Lung (tissue), 12 donors: ENCODE data around the gene LCMT2. TPM values are rescaled to one million over a fixed set of nuclear protein-coding genes. Genes with fewer than 3 reads are reported as not detected.

ENCODE experiments used
- ATAC-seq: fragments of 200-7000 bp; cut with Tn5 transposase; one replicate; pipeline ENCODE4 v1.9.1; 2020; ENCODE audit warnings: moderate number of reproducible peaks; ENCODE audit not compliant: insufficient read depth, low FRiP score
- DNase-seq, 3 donors: peaks; one replicate each; pipeline ENCODE4 v3.0.0-alpha.2; 2013 to 2017
- H3K27ac ChIP-seq, 2 donors: one replicate each; pipeline ENCODE4 v1.5.1; 2013; ENCODE audit warnings: mild to moderate bottlenecking in 2 of 2, moderate library complexity in 2 of 2, control low read depth in 1 of 2, inconsistent platforms in 1 of 2, low read depth in 1 of 2, low read length in 1 of 2
- H3K27me3 ChIP-seq, 3 donors: one replicate each; pipeline ENCODE4 v1.5.1; 2013; ENCODE audit warnings: low read length in 2 of 3; ENCODE audit not compliant: control insufficient read depth in 3 of 3, insufficient read depth in 3 of 3
- H3K36me3 ChIP-seq, 4 donors: one replicate each; pipeline ENCODE4 v1.5.1; 2013; ENCODE audit warnings: low read length in 4 of 4, mild to moderate bottlenecking in 1 of 4, moderate library complexity in 1 of 4; ENCODE audit not compliant: control insufficient read depth in 4 of 4, insufficient read depth in 4 of 4
- H3K4me1 ChIP-seq, 5 donors: one replicate each; pipeline ENCODE4 v1.5.1; 2013; ENCODE audit warnings: low read length in 5 of 5, mild to moderate bottlenecking in 2 of 5, moderate library complexity in 1 of 5; ENCODE audit not compliant: control insufficient read depth in 5 of 5, insufficient read depth in 5 of 5
- H3K4me3 ChIP-seq: one replicate; pipeline ENCODE4 v1.5.1; 2013; ENCODE audit warnings: mild to moderate bottlenecking, control low read depth, moderate library complexity
- H3K9ac ChIP-seq, 2 donors: one replicate each; pipeline ENCODE4 v1.5.1; 2013; ENCODE audit warnings: low read length in 2 of 2, control low read depth in 1 of 2; ENCODE audit not compliant: insufficient read depth in 1 of 2
- H3K9me3 ChIP-seq, 4 donors: one replicate each; pipeline ENCODE4 v1.5.1; 2013; ENCODE audit warnings: low read length in 3 of 4, mild to moderate bottlenecking in 1 of 4, moderate library complexity in 1 of 4; ENCODE audit not compliant: control insufficient read depth in 4 of 4, insufficient read depth in 3 of 4
- CTCF ChIP-seq: IDR thresholded peaks from 2 replicates; pipeline ENCODE4 v1.5.1; 2012; ENCODE audit warnings: mild to moderate bottlenecking; ENCODE audit errors: control extremely low read depth, extremely low read depth
- WGBS, 2 donors: extraction: QIAGEN DNeasy Blood & Tissue Kit; methylation state at CpG; one replicate each; pipeline ENCODE4 v1.1.7; 2013; 5-methylcytosine and 5-hydroxymethylcytosine counted together
- polyA plus RNA-seq, 2 donors: library from polyadenylated mRNA; stranded (reverse); fragments of 200-250 nt; gene quantifications; one replicate each; pipeline ENCODE4 v1.2.1, GENCODE V29; 2013
- total RNA-seq, 2 donors: library from RNA; depleted of rRNA in 1 of 2; stranded (reverse); fragments of >200 nt in 1 of 2; gene quantifications; one replicate each; pipeline ENCODE4 v1.2.1, GENCODE V29; 2014 to 2021
- donor health status: control.
- donor health status: control.
- donor health status: Bipolar disorder and iron deficiency.
- donor health status: healthy.
- donor health status: DM: yes; HTN: yes; CAD: no.

LCMT2 gene
- total and polyA plus RNA-seq, 4 donors: 3.3 to 10.6 (median 4.4) TPM

GRCh38 chr15:43299411-43299810 lies 31.0 kb downstream of the LCMT2 start:
- no peaks in the 10 kb centered on the region for H3K4me1 ChIP-seq
- DNase-seq (no peak), ATAC-seq (no peak)
- no peak overlapping the region for H3K27ac ChIP-seq
- H3K4me3 ChIP-seq: no peak overlapping the region
- peaks cover 0 to 9% (median 8%) of the 10 kb centered on the region in 3 donors for H3K27me3 ChIP-seq
- no peaks in the 10 kb centered on the region for H3K9me3 ChIP-seq
- no peaks in the 10 kb centered on the region for H3K36me3 ChIP-seq
- no peak overlapping the region for H3K9ac ChIP-seq
- no peak for TF ChIP-seq CTCF
- WGBS, 2 donors: 93 to 96% methylated on average over 3 of the region's 3 CpGs

- TF ChIP-seq CTCF: no peak
- Histone ChIP-seq H3K4me1 (peaks cover 0 to 2% (median 0%) of the 10 kb centered on the region in 5 donors), H3K36me3 (no peaks in the 10 kb centered on the region), H3K4me3 (no peak overlapping the region), H3K27ac (no peak overlapping the region), H3K27me3 (peaks cover 0 to 33% (median 15%) of the 10 kb centered on the region in 3 donors), H3K9ac (no peak overlapping the region), H3K9me3 (peaks cover 0 to 2% (median 0%) of the 10 kb centered on the region in 4 donors)
- WGBS, 2 donors: 62 to 76% methylated on average over 6 of the region's 6 CpGs
- no peak for DNase-seq
- ATAC-seq: no peak
These were observed 36.2 kb downstream of the LCMT2 start for GRCh38 chr15:43294091-43294706.

- 7 to 16% methylated on average over 17 to 24 of the region's 24 CpGs for WGBS, 2 donors
- no peak overlapping the region for H3K4me3 ChIP-seq
- H3K4me1 ChIP-seq: peaks cover 0 to 2% (median 0%) of the 10 kb centered on the region in 5 donors
- DNase-seq (no peak), ATAC-seq (no peak)
- H3K27me3 ChIP-seq: peaks cover 0 to 33% (median 15%) of the 10 kb centered on the region in 3 donors
- H3K36me3 ChIP-seq: no peaks in the 10 kb centered on the region
- TF ChIP-seq CTCF: no peak
- H3K9ac ChIP-seq: no peak overlapping the region
- no peak overlapping the region for H3K27ac ChIP-seq
- peaks cover 0 to 2% (median 0%) of the 10 kb centered on the region in 4 donors for H3K9me3 ChIP-seq
These were observed 36.9 kb downstream of the LCMT2 start for GRCh38 chr15:43293432-43293831.
